Activated effector memory CD4-positive, alpha-beta T cell treated with anti-CD3 and anti-CD28 coated beads, Interleukin-2, amount 50 U/mL, for 16 hours (primary cell): ENCODE measurements around the gene SOCS6.

ENCODE experiments used
- DNase-seq: peaks from one replicate; pipeline ENCODE4 v3.0.0-alpha.2; 2020

SOCS6 gene

DNA sequence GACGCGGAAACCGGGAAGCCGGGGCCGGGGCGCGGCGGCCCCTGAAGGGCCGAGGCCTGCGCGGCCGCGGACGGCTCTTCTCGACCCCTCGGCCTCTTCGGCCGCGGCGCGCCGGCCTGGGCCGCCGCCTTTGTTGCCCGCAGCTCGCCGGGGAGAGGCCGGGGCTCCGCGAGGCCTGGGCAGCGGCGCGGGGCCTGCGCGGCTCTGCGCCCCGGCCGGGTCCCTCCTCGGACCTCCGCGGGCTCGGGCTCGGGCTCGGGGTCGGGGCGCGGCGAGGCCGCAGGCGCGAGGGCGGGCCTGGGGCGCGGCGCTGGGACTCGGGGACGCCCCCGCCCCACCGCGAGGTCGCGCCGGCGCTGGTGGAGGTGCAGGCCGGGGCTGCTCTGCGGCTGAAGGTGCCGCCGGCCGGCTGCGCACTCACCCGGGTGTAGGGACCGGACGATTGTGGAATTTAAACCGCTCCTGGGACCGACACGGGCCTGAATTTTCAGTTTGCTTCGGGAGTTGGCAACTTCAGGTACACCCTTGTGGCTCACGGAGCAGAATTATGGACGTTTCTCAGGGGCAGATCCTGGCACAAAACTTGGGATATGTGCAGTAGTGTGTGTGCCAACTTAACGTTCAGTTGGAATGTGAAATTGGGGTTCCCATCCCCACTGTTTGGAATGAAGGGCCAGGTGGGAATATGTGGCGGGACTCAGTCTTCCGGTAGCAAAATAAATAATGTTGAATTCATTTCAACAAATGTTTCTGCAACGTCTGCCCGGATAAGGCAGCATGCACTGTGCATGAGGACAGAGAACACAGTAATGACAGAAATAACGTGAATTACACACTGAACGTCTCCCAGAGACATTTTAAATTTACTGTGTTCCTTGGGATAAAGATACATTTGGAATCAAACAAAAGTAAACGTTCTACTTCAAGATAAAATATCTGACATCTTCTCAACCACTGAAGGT, 787 bp downstream of the SOCS6 start:
- DNase-seq: no peak

DNA sequence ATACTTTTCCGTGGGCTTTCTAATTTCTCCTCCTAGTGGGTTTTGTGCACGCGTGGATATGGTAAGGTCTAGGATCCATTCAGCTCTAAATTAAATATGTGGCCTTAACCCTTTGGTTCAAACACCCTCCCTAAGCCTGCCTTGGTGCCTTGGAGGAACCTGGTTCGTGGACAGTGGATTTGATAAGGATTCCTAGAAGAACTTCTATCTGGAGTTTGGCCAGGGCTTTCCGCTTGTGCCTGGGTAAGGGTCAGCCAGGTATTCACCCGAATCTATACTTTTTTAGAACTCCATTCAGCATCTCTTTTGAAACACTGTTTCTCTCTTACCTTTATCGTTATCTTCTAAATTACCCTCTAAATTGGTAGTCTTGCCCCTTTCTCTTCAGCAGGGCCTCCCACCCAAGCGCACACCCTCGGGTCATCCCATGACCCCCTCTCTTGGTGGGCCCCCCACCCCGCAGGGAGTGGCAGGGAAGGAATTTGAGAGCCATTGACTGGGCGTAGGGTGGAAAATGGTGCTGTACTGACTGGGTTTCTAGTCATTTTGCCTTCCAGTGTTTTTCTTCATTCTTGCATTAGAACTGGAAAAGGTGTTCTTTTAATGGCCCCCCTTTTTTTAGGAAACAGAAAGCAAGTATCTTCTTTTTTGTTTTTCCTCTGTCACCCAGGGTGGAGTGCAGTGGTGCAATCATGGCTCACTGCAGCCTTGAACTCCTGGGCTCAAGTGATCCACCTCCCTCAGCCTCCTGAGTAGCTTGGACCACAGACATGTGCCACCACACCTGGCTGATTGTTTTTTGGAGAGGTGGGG, 1.8 kb downstream of the SOCS6 start:
- DNase-seq: no peak

DNA sequence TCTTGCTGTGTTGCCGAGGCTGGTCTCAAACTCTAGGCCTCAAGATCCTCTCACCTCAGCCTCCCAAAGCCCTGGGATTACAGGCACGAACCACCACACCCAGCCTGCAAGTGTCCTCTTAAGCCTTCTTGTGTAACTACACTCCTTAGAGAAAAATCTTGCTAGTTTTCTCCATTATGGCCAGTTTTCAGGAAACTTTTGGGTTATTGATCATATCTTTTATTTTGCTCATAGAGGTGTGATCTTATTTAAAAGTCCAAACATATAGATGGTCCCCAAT, 2.4 kb downstream of the SOCS6 start:
- no peak for DNase-seq

GRCh38 chr18:70292628-70293027, 3.8 kb downstream of the SOCS6 start:
- DNase-seq: no peak

DNA sequence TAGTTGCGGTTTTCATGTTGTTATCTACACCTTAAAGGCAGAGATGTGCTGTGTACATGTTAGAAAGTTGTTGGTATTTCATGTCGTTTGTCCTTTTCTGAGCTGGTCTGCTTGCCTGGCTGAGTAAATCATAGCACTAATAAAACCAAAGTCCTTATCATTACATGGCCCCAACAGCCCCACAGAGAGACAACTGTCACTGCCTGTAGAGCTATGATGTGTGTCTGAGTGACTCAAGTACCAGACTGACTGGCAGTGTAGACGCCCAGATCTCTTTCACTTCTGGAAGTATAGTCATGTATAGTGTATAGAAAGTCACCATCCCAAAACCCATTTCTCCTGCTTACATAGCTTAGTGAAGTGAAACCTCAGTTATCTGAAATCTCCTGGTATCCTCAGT, 4.3 kb downstream of the SOCS6 start:
- no peak for DNase-seq

DNA sequence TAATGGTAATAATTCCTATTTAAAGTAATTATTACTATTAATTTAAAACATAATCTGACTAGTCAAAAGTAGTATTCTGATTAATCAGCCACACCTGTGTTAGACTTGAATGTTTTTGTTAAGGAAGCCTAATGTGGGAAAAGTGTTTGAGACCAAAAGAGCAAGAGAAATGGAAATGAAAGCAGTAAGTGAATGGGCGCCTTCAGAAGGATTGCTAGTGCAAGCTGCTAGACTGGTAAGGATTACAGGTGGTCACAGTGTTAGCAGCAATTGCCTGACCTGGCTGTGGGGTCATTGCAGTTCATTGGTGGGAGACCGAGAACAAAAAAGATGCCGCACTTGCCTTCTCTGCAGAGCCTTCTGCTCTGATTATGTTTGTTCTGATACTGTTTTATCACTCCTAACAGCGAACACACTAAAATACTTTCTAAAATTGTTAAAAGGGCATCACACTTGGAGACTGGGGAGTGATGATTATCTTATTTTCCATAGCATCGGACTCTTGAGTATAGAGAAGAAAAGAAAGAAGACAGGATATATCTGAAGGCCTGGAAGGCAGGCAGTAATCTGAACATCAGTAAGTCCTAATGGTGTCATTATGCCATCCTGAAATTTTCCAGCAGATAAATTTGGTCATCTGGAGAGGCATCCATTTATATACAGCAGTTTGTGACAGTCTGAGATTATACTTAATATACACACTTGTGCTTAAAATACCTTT, 5.8 kb downstream of the SOCS6 start:
- DNase-seq: no peak

- DNase-seq: no peak
Observed at GRCh38 chr18:70295192-70296188, 6.6 kb downstream of the SOCS6 start.

- no peak for DNase-seq
Observed at GRCh38 chr18:70296289-70296688, 7.4 kb downstream of the SOCS6 start.

DNA sequence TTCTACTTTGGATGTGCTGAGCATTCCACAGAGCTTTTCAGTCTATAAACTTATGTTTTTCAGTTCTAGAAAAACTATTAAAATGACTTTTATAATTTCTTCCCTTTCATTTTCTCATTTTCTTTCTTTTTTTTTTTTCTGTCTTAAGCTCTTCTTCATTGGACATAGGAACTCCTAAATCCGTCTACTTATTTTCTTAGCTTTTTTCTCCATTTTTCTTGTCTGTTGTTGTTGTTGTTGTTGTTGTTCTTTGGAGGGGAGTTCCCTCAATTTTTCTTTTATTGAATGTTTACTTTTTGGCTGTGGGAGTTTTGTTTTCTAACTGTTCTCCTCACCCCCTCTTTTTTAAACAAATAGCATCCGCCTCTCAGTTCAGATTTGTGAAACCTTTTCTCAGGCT, 7.9 kb downstream of the SOCS6 start:
- no peak for DNase-seq

DNA sequence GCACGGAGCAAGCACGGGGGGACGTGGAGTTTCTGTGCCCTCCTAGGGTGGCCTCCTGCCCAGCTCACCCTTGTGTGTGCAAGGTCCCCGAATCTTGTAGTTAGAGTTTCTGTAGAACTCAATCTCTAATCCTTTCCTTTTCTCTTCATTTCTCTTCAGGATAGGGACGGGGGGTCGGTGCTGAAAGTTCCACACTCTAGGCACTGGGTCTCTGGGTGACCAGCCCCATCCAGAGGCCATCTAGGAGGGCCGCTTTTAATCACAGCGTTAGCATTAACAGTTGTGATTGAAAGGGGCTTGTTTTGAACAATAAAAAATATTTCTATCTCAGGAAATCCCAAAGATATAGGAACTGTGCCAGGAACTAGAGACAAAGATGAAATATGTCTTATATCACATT, 10.5 kb downstream of the SOCS6 start:
- DNase-seq: no peak

GRCh38 chr18:70301667-70302066, 12.8 kb downstream of the SOCS6 start:
- no peak for DNase-seq

- DNase-seq: no peak
Observed at GRCh38 chr18:70308555-70309294, 19.9 kb downstream of the SOCS6 start.

- DNase-seq: no peak
Observed at GRCh38 chr18:70310560-70311320, 21.9 kb downstream of the SOCS6 start.

- DNase-seq: no peak
Observed at GRCh38 chr18:70311726-70312125, 22.9 kb downstream of the SOCS6 start.

DNA sequence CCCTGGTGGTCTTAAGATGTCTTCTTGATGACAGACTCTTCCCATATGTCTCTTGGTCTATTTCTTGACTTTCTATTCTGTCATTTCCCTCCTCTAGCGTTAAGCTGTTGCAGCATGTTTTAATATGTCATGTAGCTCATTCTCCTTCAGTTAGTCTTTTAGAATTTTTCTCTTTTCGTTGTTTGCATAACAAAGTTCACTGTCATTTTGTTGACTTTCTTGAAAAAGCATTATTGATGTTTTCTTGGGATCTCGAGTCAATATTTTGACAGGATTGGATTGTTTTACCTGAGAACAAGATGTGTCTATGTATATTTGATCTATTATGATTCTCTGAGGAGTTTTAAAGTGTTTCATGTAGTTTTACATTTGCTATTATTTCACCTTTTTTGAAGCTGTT, 24.8 kb downstream of the SOCS6 start:
- no peak for DNase-seq

GRCh38 chr18:70314151-70314782, 25.4 kb downstream of the SOCS6 start:
- DNase-seq: no peak

DNA sequence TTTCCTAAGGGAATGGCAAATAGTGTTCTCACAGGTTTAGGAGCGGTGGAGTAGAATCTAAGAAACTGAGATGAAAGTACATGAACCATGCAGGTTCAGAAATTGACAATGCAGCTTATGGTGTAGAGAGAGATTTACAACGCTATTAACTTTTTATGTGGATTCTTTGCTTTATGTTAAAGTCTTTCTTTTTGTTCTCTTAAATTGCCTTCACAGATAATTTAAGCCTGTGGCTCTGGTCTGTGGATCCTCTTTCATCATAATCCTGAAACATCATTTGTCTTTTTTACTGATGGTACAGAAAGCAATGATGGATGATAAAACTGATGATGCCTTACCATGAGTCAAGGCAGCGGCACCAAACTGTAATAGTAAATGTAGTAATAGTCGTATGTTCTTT, 30.3 kb downstream of the SOCS6 start:
- DNase-seq: no peak

GRCh38 chr18:70321616-70322015, 32.8 kb downstream of the SOCS6 start:
- no peak for DNase-seq

GRCh38 chr18:70322385-70322784, 33.5 kb downstream of the SOCS6 start:
- DNase-seq: no peak

- DNase-seq: no peak
Observed at GRCh38 chr18:70322928-70323327, 34.1 kb downstream of the SOCS6 start.
